Transverse colon (tissue), 4 donors: ENCODE measurements around the gene RETREG1. TPM values are rescaled to one million over a fixed set of nuclear protein-coding genes. Genes with fewer than 3 reads are reported as not detected.

Experiments
- DNase-seq: peaks from one replicate; pipeline ENCODE4 v3.0.0-alpha.2; 2019
- H3K27ac ChIP-seq, 4 donors: fragments of 200-600 bp; sonication (generic); 2 replicates each; pipeline ENCODE4 v1.5.1; 2016 to 2018; ENCODE audit warnings: inconsistent platforms in 4 of 4
- H3K27me3 ChIP-seq: fragments of 200-600 bp; sonication (generic); 2 replicates; pipeline ENCODE4 v1.5.1; 2017; ENCODE audit warnings: inconsistent platforms
- H3K36me3 ChIP-seq, 4 donors: fragments of 200-600 bp; sonication (generic); 2 replicates each; pipeline ENCODE4 v1.5.1; 2017 to 2019; ENCODE audit warnings: inconsistent platforms in 4 of 4
- H3K4me1 ChIP-seq, 4 donors: fragments of 200-600 bp; sonication (generic); 2 replicates each; pipeline ENCODE4 v1.5.1; 2017 to 2020; ENCODE audit warnings: inconsistent platforms in 4 of 4
- H3K4me3 ChIP-seq, 4 donors: fragments of 200-600 bp; sonication (generic); 1 replicate in 1 of 4; 2 replicates in 3 of 4; pipeline versions ENCODE4 v1.5.1 to v1.6.1; 2017 to 2019; ENCODE audit warnings: inconsistent platforms in 4 of 4
- H3K9me3 ChIP-seq, 2 donors: fragments of 200-600 bp; sonication (generic); 2 replicates each; pipeline ENCODE4 v1.5.1; 2017 to 2019; ENCODE audit warnings: inconsistent platforms in 2 of 2
- EP300 ChIP-seq: sonication (generic); formaldehyde crosslinking; IDR thresholded peaks from one replicate; pipeline ENCODE4 v1.6.1; 2017; ENCODE audit warnings: antibody characterized with exemption, low read depth
- POLR2A ChIP-seq: fragments of 450-650 bp; IDR thresholded peaks from one replicate; pipeline ENCODE4 v1.6.1; 2016; ENCODE audit warnings: antibody characterized with exemption, mild to moderate bottlenecking, moderate library complexity
- POLR2AphosphoS5 ChIP-seq, 3 donors: sonication (generic); formaldehyde crosslinking; IDR thresholded peaks; one replicate each; pipeline ENCODE4 v1.6.1; 2016; ENCODE audit warnings: antibody characterized with exemption in 3 of 3
- WGBS, 2 donors: methylation state at CpG; one replicate each; pipeline ENCODE4 v1.1.5; 2018; ENCODE audit warnings: low coverage in 1 of 2; 5-methylcytosine and 5-hydroxymethylcytosine counted together
- in situ Hi-C, 4 donors: fragments of 200-750 bp; cut with MboI; loops; one replicate each; pipeline versions ENCODE4 v1.15.0 to v1.15.1; 2017; ENCODE audit warnings: low sequenced_read_pairs in 3 of 4, low pct_ligation_motif_present in 1 of 4, low pct_unique_long_range_greater_than_20kb in 1 of 4
- intact Hi-C: fragments of 100-400 bp; cut with DNase I; formaldehyde crosslinking; loops from one replicate; pipeline ENCODE4 v1.15.1; 2023; ENCODE audit warnings: low total_unique reads
- total RNA-seq, 4 donors: library from RNA; depleted of rRNA; stranded (reverse); fragments of >200 nt; gene quantifications; one replicate each; pipeline ENCODE4 v1.1.0, GENCODE V29; 2016
- TF ChIP-seq, protein P1 (sequence below), 5 experiments: fragments of 200-600 bp in 3 of 5; fragments of 450-650 bp in 2 of 5; sonication (generic) in 3 of 5; IDR thresholded peaks; 1 replicate in 2 of 5; 2 replicates in 3 of 5; pipeline ENCODE4 v1.5.1; 2016 to 2017; ENCODE audit warnings: antibody characterized with exemption in 5 of 5, inconsistent platforms in 3 of 5, mild to moderate bottlenecking in 2 of 5, moderate library complexity in 1 of 5

Gene RETREG1
- total RNA-seq, 4 donors from 2014 or later = 33.2 to 93.5 (median 66.2) TPM

GRCh38 chr5:16574789-16575721, 41.7 kb downstream of the RETREG1 start:
- no peaks in the 10 kb centered on the region for H3K9me3 ChIP-seq

DNA sequence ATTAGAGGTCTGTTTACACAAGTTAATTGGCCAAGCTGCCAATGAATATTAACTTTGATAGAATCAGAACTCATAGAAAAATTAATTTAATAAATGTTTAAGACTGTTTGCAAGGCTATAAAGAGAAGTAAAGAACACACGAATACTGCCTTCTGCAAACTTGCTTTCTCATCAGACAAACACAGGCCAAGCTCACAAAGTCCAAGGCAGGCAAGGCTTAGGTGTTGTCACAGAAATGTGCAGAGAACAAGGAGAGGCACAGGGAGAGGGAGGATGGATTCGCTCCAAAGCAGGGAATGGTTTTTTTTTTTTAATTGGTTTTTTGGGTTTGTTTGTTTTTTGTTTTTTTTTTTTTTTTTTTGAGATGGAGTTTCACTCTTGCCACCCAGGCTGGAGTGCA, 43.4 kb downstream of the RETREG1 start:
- Histone ChIP-seq H3K9me3 (no peaks in the 10 kb centered on the region), H3K36me3 (no peaks in the 10 kb centered on the region), H3K27ac (peak overlapping the region in 1 of 4 donors; percentile 10), H3K4me1 (peaks cover 0 to 13% (median 5%) of the 10 kb centered on the region in 4 donors), H3K4me3 (no peak overlapping the region), H3K27me3 (no peaks in the 10 kb centered on the region)
- DNase-seq = peak; percentile 25
- TF ChIP-seq EP300 (no peak), POLR2AphosphoS5 (IDR thresholded peaks at IDR 0.05) (no peak), POLR2A (no peak)
- TF ChIP-seq, protein P1, sequence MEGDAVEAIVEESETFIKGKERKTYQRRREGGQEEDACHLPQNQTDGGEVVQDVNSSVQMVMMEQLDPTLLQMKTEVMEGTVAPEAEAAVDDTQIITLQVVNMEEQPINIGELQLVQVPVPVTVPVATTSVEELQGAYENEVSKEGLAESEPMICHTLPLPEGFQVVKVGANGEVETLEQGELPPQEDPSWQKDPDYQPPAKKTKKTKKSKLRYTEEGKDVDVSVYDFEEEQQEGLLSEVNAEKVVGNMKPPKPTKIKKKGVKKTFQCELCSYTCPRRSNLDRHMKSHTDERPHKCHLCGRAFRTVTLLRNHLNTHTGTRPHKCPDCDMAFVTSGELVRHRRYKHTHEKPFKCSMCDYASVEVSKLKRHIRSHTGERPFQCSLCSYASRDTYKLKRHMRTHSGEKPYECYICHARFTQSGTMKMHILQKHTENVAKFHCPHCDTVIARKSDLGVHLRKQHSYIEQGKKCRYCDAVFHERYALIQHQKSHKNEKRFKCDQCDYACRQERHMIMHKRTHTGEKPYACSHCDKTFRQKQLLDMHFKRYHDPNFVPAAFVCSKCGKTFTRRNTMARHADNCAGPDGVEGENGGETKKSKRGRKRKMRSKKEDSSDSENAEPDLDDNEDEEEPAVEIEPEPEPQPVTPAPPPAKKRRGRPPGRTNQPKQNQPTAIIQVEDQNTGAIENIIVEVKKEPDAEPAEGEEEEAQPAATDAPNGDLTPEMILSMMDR (IDR thresholded peaks at IDR 0.05) = no peak
- in situ Hi-C loops (no loop called here), intact Hi-C loops (no loop called here)
- WGBS, 2 donors = 43% methylated on average over 2 of the region's 2 CpGs

More at GRCh38 chr5:16574789-16575721, 41.7 kb downstream of the RETREG1 start:
- Histone ChIP-seq H3K4me1 (peaks cover 0 to 13% (median 5%) of the 10 kb centered on the region in 4 donors), H3K36me3 (no peaks in the 10 kb centered on the region), H3K4me3 (no peak overlapping the region), H3K27me3 (no peaks in the 10 kb centered on the region), H3K27ac (no peak overlapping the region)
- WGBS, 2 donors = 80 to 85% methylated on average over 8 to 12 of the region's 12 CpGs
- TF ChIP-seq, protein P1 (IDR thresholded peaks at IDR 0.05) = no peak
- TF ChIP-seq EP300 (no peak), POLR2A (no peak), POLR2AphosphoS5 (IDR thresholded peaks at IDR 0.05) (no peak)
- in situ Hi-C loops = no loop called here
- no peak for DNase-seq
- intact Hi-C loops = no loop called here

GRCh38 chr5:16572289-16573015, 44.3 kb downstream of the RETREG1 start:
- H3K27me3 ChIP-seq = no peaks in the 10 kb centered on the region
- WGBS, 2 donors = 88% methylated on average over 6 to 19 of the region's 19 CpGs
- DNase-seq = no peak
- intact Hi-C loops (no loop called here), in situ Hi-C loops (no loop called here)
- no peaks in the 10 kb centered on the region for H3K36me3 ChIP-seq
- peaks cover 0 to 13% (median 5%) of the 10 kb centered on the region in 4 donors for H3K4me1 ChIP-seq
- H3K27ac ChIP-seq = no peak overlapping the region
- H3K9me3 ChIP-seq = no peaks in the 10 kb centered on the region
- H3K4me3 ChIP-seq = no peak overlapping the region
- TF ChIP-seq POLR2AphosphoS5 (IDR thresholded peaks at IDR 0.05) (no peak), EP300 (no peak)
- TF ChIP-seq, protein P1 (IDR thresholded peaks at IDR 0.05) = no peak

GRCh38 chr5:16571016-16571415, 45.8 kb downstream of the RETREG1 start:
- Histone ChIP-seq H3K4me1 (peaks cover 0 to 13% (median 5%) of the 10 kb centered on the region in 4 donors), H3K36me3 (no peaks in the 10 kb centered on the region), H3K4me3 (no peak overlapping the region), H3K27ac (no peak overlapping the region), H3K9me3 (no peaks in the 10 kb centered on the region), H3K27me3 (no peaks in the 10 kb centered on the region)
- DNase-seq = no peak
- WGBS, 2 donors = 80% methylated on average over 1 to 4 of the region's 4 CpGs
- in situ Hi-C loops = no loop called here
- TF ChIP-seq EP300 (no peak), POLR2AphosphoS5 (IDR thresholded peaks at IDR 0.05) (no peak), POLR2A (no peak)
- TF ChIP-seq, protein P1 (IDR thresholded peaks at IDR 0.05) = no peak
- intact Hi-C loops = no loop called here
